Measurements from ENCODE around the gene CD300LF. TPM values are rescaled to one million over a fixed set of nuclear protein-coding genes. Genes with fewer than 3 reads are reported as not detected.

The CD300LF gene
- total and polyA plus RNA-seq, 9 of the 15 experiments (the other 6 are each of a cell fraction or from before 2014, with no cell fraction given) = not detected

- TF ChIP-seq HEY1 (CRISPR knock-in tag; IDR thresholded peaks at IDR 0.05; ENCODE audit: borderline replicate concordance) (no peak), MEIS2 (IDR thresholded peaks at IDR 0.05; ENCODE audit: partially characterized antibody) (peak; percentile 57), MAFK (IDR thresholded peaks at IDR 0.05; ENCODE audit: low read length) (peak; percentile 56; the same call in 1 of the 2 replicates), VEZF1 (CRISPR knock-in tag; IDR thresholded peaks at IDR 0.05) (peak; percentile 48; the same call in 1 of the 2 replicates), TFAP4 (CRISPR knock-in tag; IDR thresholded peaks at IDR 0.05; ENCODE audit: borderline replicate concordance) (peak; percentile 42; the same call in 1 of the 2 replicates), THRAP3 (IDR thresholded peaks at IDR 0.05; ENCODE audit: borderline replicate concordance) (no peak), MAFG (tag; conservative IDR thresholded peaks at IDR 0.05) (peak; percentile 81)
Observed at GRCh38 chr17:74760404-74761105, 47.8 kb upstream of the CD300LF start (continued).

Data from K562 (cell line).